ENCODE results near the gene HECTD4. TPM values are rescaled to one million over a fixed set of nuclear protein-coding genes. Genes with fewer than 3 reads are reported as not detected.
A peak's percentile ranks its signal among the peaks of the same experiment; 100 is the strongest.
"Not testable (repeated sequence)": the region's sequence is repeated elsewhere in the genome, so short reads cannot be mapped to it uniquely, and the experiment has no call there.

Gene HECTD4
- total RNA-seq, 2 donors from 2014 or later = 51.3 to 76.7 TPM

GRCh38 chr12:112159146-112159541 is 223.1 kb downstream of the HECTD4 start:
- H3K4me3 Mint-ChIP-seq = no peak overlapping the region

GRCh38 chr12:112158461-112159145 is 223.6 kb downstream of the HECTD4 start:
- peaks cover 18 to 20% of the 10 kb centered on the region in 2 donors for H3K4me1 Mint-ChIP-seq (ENCODE audit: low read depth in 2 of 2)
- peak in 1 of 2 donors; percentile 38 for ATAC-seq
- DNase-seq (ENCODE audit: low spot score); H3K4me3 Mint-ChIP-seq; H3K27me3 Mint-ChIP-seq; H3K9me3 Mint-ChIP-seq: not testable (repeated sequence)
- peaks cover 40% of the 10 kb centered on the region for H3K36me3 Mint-ChIP-seq
- peak overlapping the region in 1 of 2 donors; percentile 78 for H3K27ac Mint-ChIP-seq

More at GRCh38 chr12:112159146-112159541, 223.1 kb downstream of the HECTD4 start:
- DNase-seq (ENCODE audit: low spot score) (no peak), ATAC-seq (no peak)
- no peaks in the 10 kb centered on the region for H3K27me3 Mint-ChIP-seq
- H3K9me3 Mint-ChIP-seq = peaks cover 7% of the 10 kb centered on the region
- peak overlapping the region in 1 of 2 donors; percentile 78 for H3K27ac Mint-ChIP-seq
- peaks cover 18 to 20% of the 10 kb centered on the region in 2 donors for H3K4me1 Mint-ChIP-seq (ENCODE audit: low read depth in 2 of 2)
- H3K36me3 Mint-ChIP-seq = peaks cover 35% of the 10 kb centered on the region

GRCh38 chr12:112153893-112154219 is 228.4 kb downstream of the HECTD4 start:
- Mint-ChIP-seq H3K9me3 (peaks cover 7% of the 10 kb centered on the region), H3K4me3 (no peak overlapping the region), H3K36me3 (peaks cover 54% of the 10 kb centered on the region), H3K4me1 (ENCODE audit: low read depth in 2 of 2) (peaks cover 21 to 22% of the 10 kb centered on the region in 2 donors), H3K27ac (peak overlapping the region in 1 of 2 donors; percentile 52), H3K27me3 (no peaks in the 10 kb centered on the region)
- DNase-seq (ENCODE audit: low spot score) = no peak
- ATAC-seq = no peak

DNA sequence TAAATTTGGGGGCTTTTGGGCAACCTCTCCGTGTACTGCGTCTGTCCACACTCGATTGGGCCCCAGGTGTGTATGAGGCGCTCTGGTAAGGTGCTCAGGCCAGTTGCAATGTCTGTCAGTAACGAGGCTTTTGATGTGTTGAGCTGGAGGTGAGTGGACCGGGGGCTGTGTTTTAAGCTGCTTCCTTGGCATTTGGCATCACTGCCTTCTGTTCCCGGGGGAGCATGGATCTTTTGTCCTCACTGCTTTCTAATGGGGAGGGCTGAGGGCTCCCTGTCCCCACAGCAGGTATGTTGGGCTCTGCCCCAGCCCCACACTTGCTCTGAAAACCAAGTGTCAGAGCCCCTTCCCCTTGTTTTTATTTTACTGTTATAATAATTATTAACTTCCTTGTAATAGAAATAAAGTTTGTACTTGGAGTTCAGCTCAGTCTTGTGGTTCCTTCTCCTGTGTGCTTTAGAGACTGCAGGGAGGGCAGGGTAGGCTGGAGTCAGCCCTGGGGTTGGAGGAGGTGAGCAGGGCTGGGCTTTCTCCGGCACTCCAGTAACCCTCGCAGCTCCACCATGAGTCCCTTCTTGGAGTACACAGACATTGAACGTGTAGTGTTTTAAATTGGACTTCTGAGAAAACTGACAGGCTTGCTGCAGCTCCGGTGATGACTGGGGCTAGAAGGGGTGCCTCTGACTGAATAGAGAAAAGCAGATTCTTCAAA is 228.9 kb downstream of the HECTD4 start:
- ATAC-seq = peak in 1 of 2 donors; percentile 20
- H3K27ac Mint-ChIP-seq = peak overlapping the region; percentile 52 to 60

DNA sequence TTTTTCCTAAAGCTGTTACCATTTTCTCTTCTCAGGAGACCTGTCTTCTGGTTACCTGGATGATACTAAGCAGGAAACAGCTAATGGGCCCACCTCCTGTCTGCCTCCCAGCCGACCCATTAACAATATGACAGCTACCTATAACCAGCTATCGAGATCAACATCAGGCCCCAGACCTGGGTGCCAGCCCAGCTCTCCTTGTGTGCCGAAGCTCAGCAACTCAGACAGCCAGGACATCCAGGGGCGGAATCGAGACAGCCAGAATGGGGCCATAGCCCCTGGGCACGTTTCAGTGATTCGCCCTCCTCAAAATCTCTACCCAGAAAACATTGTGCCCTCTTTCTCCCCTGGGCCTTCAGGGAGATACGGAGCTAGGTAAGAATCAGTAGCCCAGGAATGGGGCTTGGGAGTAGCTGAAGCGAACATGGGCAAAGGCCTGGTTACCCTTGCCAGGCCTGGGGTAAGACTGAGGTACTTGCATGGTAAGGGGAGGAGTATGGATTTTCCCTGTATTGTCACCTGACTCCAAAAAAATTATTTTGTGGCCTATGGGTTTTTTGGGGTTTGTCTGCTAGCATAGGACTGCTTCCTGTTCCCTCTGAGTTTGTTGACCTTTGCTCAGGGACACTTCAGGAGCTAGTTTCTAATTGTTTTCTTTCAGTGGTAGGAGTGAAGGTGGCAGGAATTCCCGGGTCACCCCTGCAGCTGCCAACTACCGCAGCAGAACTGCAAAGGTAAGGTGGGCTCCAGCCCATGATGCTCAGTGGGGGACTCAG is 230.3 kb downstream of the HECTD4 start:
- Mint-ChIP-seq H3K36me3 (peaks cover 38% of the 10 kb centered on the region), H3K4me3 (no peak overlapping the region), H3K27me3 (no peaks in the 10 kb centered on the region), H3K9me3 (no peaks in the 10 kb centered on the region), H3K27ac (peak overlapping the region; percentile 60 to 67), H3K4me1 (ENCODE audit: low read depth in 2 of 2) (peaks cover 11 to 12% of the 10 kb centered on the region in 2 donors)
- ATAC-seq = no peak
- DNase-seq (ENCODE audit: low spot score) = no peak

More for the DNA sequence above, 228.9 kb downstream of the HECTD4 start:
- Mint-ChIP-seq H3K4me3 (no peak overlapping the region), H3K27me3 (no peaks in the 10 kb centered on the region), H3K36me3 (peaks cover 52% of the 10 kb centered on the region), H3K9me3 (peaks cover 7% of the 10 kb centered on the region), H3K4me1 (ENCODE audit: low read depth in 2 of 2) (peaks cover 20% of the 10 kb centered on the region in 2 donors)
- DNase-seq (ENCODE audit: low spot score) = no peak

DNA sequence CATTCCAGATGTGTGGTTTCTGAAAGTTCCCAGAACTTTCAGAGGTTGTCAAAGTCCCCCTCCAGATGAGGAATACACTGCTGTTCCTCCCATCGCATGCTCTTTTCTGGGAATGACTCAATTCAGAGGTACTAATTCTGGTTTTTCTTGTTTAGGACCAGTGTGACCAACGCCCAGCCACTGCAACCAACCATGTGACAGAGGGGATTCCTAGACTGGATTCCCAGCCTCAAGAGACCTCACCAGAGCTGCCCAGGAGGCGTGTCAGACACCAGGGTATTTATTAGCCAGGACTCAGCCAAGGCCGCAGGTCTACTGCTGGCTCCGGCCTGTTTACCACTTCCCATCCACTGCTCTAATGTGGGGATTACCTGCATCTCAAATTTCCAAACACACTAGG is 232.6 kb downstream of the HECTD4 start:
- H3K27ac Mint-ChIP-seq = no peak overlapping the region
- H3K9me3 Mint-ChIP-seq = no peaks in the 10 kb centered on the region
- H3K4me1 Mint-ChIP-seq (ENCODE audit: low read depth in 2 of 2) = peaks cover 4 to 5% of the 10 kb centered on the region in 2 donors
- no peaks in the 10 kb centered on the region for H3K27me3 Mint-ChIP-seq
- H3K36me3 Mint-ChIP-seq = peaks cover 32% of the 10 kb centered on the region
- ATAC-seq = no peak
- no peak overlapping the region for H3K4me3 Mint-ChIP-seq
- DNase-seq (ENCODE audit: low spot score) = no peak

- H3K4me3 Mint-ChIP-seq = no peak overlapping the region
- DNase-seq (ENCODE audit: low spot score) = no peak
- H3K9me3 Mint-ChIP-seq = no peaks in the 10 kb centered on the region
- no peak for ATAC-seq
- no peak overlapping the region for H3K27ac Mint-ChIP-seq
- H3K27me3 Mint-ChIP-seq = no peaks in the 10 kb centered on the region
- peaks cover 33% of the 10 kb centered on the region for H3K36me3 Mint-ChIP-seq
- H3K4me1 Mint-ChIP-seq (ENCODE audit: low read depth in 2 of 2) = peaks cover 4 to 5% of the 10 kb centered on the region in 2 donors
Measured at GRCh38 chr12:112148031-112148513, 234.2 kb downstream of the HECTD4 start.

GRCh38 chr12:112146123-112146522 is 236.1 kb downstream of the HECTD4 start:
- no peaks in the 10 kb centered on the region for H3K9me3 Mint-ChIP-seq
- no peak overlapping the region for H3K27ac Mint-ChIP-seq
- ATAC-seq (no peak), DNase-seq (ENCODE audit: low spot score) (no peak)
- H3K27me3 Mint-ChIP-seq = no peaks in the 10 kb centered on the region
- H3K4me1 Mint-ChIP-seq (ENCODE audit: low read depth in 2 of 2) = no peaks in the 10 kb centered on the region
- peaks cover 29% of the 10 kb centered on the region for H3K36me3 Mint-ChIP-seq
- no peak overlapping the region for H3K4me3 Mint-ChIP-seq

- Mint-ChIP-seq H3K4me1 (ENCODE audit: low read depth in 2 of 2) (peaks cover 2 to 5% of the 10 kb centered on the region in 2 donors), H3K4me3 (no peak overlapping the region), H3K9me3 (no peaks in the 10 kb centered on the region), H3K27me3 (no peaks in the 10 kb centered on the region), H3K36me3 (peaks cover 28% of the 10 kb centered on the region), H3K27ac (peak overlapping the region; percentile 28 to 43)
- ATAC-seq (no peak), DNase-seq (ENCODE audit: low spot score) (no peak)
Measured at GRCh38 chr12:112140728-112141127, 241.5 kb downstream of the HECTD4 start.

DNA sequence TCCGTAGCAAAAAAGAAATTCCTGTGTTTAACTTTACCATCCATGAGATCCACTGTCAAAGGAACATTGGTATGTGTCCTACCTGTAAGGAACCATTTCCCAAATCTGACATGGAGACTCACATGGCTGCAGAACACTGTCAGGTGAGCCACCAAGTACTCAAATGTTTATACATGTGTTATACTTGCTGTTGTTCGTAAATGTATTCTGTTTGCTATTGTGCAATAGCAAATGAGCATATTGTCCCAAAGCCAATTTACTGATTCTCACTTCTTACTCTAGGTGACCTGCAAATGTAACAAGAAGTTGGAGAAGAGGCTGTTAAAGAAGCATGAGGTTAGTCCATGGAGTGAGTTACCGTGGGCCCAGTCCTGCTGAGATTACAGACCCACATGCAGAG is 247.5 kb downstream of the HECTD4 start:
- DNase-seq (ENCODE audit: low spot score) (no peak), ATAC-seq (no peak)
- peaks cover 17 to 31% of the 10 kb centered on the region in 2 donors for H3K4me1 Mint-ChIP-seq (ENCODE audit: low read depth in 2 of 2)
- no peaks in the 10 kb centered on the region for H3K9me3 Mint-ChIP-seq
- no peak overlapping the region for H3K4me3 Mint-ChIP-seq
- peaks cover 8% of the 10 kb centered on the region for H3K36me3 Mint-ChIP-seq
- H3K27me3 Mint-ChIP-seq = no peaks in the 10 kb centered on the region
- no peak overlapping the region for H3K27ac Mint-ChIP-seq

- no peaks in the 10 kb centered on the region for H3K27me3 Mint-ChIP-seq
- no peaks in the 10 kb centered on the region for H3K9me3 Mint-ChIP-seq
- H3K4me3 Mint-ChIP-seq = no peak overlapping the region
- ATAC-seq (no peak), DNase-seq (ENCODE audit: low spot score) (no peak)
- peaks cover 8% of the 10 kb centered on the region for H3K36me3 Mint-ChIP-seq
- peak overlapping the region; percentile 97 to 98 for H3K27ac Mint-ChIP-seq
- H3K4me1 Mint-ChIP-seq (ENCODE audit: low read depth in 2 of 2) = peaks cover 24 to 42% of the 10 kb centered on the region in 2 donors
Measured at GRCh38 chr12:112133418-112133817, 248.8 kb downstream of the HECTD4 start.

GRCh38 chr12:112131686-112132085 is 250.5 kb downstream of the HECTD4 start:
- H3K9me3 Mint-ChIP-seq = no peaks in the 10 kb centered on the region
- no peak for DNase-seq (ENCODE audit: low spot score)
- peak overlapping the region; percentile 97 to 98 for H3K27ac Mint-ChIP-seq
- H3K27me3 Mint-ChIP-seq = no peaks in the 10 kb centered on the region
- peak overlapping the region; percentile 83 for H3K4me3 Mint-ChIP-seq
- H3K36me3 Mint-ChIP-seq = peaks cover 14% of the 10 kb centered on the region
- ATAC-seq = no peak
- H3K4me1 Mint-ChIP-seq (ENCODE audit: low read depth in 2 of 2) = peaks cover 33 to 54% of the 10 kb centered on the region in 2 donors

DNA sequence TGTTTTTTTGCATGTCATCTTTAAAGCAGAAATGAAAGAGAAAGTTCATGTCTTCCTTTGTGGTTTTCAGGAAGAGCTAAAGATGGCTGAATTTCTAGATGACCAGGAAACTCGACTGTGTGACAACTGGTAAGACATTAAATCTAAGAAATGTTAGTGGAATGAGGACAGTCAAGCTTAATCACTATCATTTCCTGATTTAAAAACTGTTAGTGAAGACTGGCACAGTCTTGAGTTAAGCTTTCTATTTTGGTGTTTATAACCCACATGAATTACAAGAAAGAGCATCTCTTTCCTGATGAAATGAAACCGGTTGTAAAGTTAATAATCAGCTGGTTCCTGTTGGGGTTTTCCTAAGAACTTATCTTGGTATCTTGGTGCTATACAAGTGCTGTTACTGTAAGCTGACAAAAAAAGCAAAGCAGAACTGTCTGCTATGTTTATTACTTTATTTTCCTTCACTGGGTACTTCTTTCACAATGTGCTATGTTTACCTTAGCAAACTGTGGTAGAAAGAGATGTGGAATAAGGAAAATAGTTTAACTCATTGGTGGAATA is 251.7 kb downstream of the HECTD4 start:
- H3K36me3 Mint-ChIP-seq = peaks cover 14% of the 10 kb centered on the region
- no peak for DNase-seq (ENCODE audit: low spot score)
- H3K4me3 Mint-ChIP-seq = peak overlapping the region; percentile 83

More for the DNA sequence above, 251.7 kb downstream of the HECTD4 start:
- peak overlapping the region; percentile 97 to 98 for H3K27ac Mint-ChIP-seq
- peaks cover 33 to 55% of the 10 kb centered on the region in 2 donors for H3K4me1 Mint-ChIP-seq (ENCODE audit: low read depth in 2 of 2)
- peak; percentile 82 to 86 for ATAC-seq
- no peaks in the 10 kb centered on the region for H3K9me3 Mint-ChIP-seq
- no peaks in the 10 kb centered on the region for H3K27me3 Mint-ChIP-seq

Measured in natural killer cell treated with Interleukin-12 subunit alpha and Interleukin-12 subunit beta and Interleukin-15 and Interleukin-18, amount 100 ng/mL, for 72 hours (primary cell).